SK-N-MC (cell line): ENCODE data around the gene FLRT1.

Source experiments
- DNase-seq: peaks from one replicate; pipeline ENCODE4 v3.0.0-alpha.2; 2011; ENCODE audit warnings: low read depth, low spot score
- H3K27ac ChIP-seq: fragments of 200-600 bp; sonication (generic); 2 replicates; pipeline ENCODE4 v1.5.1; 2016; ENCODE audit warnings: mixed run types
- H3K36me3 ChIP-seq: fragments of 200-600 bp; sonication (generic); 2 replicates; pipeline ENCODE4 v1.6.1; 2017; ENCODE audit warnings: antibody characterized with exemption, low read length, mixed read lengths; ENCODE audit not compliant: insufficient read depth
- H3K4me3 ChIP-seq: fragments of 200-600 bp; sonication (generic); 2 replicates; pipeline ENCODE4 v1.5.1; 2016
- H3K9ac ChIP-seq: fragments of 200-600 bp; sonication (generic); 2 replicates; pipeline ENCODE4 v1.8.0; 2017; ENCODE audit warnings: mixed run types, mixed read lengths; ENCODE audit not compliant: insufficient read length
- H3K9me3 ChIP-seq: fragments of 200-600 bp; sonication (generic); 2 replicates; pipeline ENCODE4 v1.6.1; 2017; ENCODE audit warnings: low read depth, mild to moderate bottlenecking, antibody characterized with exemption, low read length, moderate library complexity, mixed read lengths
- EZH2 ChIP-seq: fragments of 200-600 bp; sonication (generic); IDR thresholded peaks from one replicate; pipeline ENCODE4 v1.6.1; 2017; ENCODE audit warnings: antibody characterized with exemption
- FOXP2 ChIP-seq: optimal IDR thresholded peaks from 2 replicates; pipeline ENCODE3; 2011; ENCODE audit warnings: mild to moderate bottlenecking, moderate library complexity; ENCODE audit not compliant: insufficient read depth; ENCODE audit errors: extremely low read length, control extremely low read depth
- POLR2AphosphoS5 ChIP-seq: IDR thresholded peaks from 2 replicates; pipeline ENCODE4 v1.6.1; 2012; ENCODE audit warnings: mild to moderate bottlenecking, low read depth, low read length, borderline replicate concordance

Gene FLRT1

DNA sequence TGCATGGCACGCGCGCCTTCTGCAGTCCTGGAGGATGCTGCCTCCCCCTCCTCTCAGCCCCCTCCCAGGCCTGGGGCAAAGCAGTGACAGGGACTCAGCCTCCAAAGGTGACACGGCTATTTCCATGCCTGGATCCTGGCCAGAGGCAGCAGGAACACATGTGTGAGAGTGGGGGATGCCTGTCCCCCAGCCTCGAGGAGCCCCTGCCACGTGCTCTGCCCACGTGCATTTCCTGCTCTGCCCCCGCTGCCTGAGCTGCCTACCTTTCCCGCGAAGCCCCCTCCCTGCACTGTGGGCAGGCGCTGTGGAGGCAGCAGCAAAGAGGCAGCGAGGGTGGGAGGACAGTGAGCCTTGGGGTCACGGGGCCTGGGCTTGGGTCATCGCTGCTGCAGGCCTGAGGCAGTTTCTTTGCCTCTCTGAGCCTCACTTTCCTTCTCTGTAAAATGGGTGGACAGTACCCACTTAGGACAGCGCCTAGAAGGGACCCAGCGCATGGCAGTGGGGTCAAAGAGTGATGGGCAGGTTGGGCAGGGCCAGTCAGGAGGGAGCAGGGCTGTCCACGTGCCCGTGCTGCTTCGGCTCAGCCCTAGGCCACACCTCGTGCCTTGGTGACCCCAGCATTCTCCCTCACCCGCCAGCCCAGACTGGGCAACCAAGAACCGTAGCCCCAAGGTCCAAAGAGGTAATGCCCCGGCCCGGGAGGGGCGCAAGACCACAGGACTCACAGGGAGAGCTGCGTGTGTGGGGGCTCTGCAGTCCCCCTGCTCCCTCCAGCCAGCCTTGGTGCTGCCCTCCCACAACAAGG lies 48.6 kb downstream of the FLRT1 start:
- no peak for DNase-seq
- no peak overlapping the region for H3K4me3 ChIP-seq

DNA sequence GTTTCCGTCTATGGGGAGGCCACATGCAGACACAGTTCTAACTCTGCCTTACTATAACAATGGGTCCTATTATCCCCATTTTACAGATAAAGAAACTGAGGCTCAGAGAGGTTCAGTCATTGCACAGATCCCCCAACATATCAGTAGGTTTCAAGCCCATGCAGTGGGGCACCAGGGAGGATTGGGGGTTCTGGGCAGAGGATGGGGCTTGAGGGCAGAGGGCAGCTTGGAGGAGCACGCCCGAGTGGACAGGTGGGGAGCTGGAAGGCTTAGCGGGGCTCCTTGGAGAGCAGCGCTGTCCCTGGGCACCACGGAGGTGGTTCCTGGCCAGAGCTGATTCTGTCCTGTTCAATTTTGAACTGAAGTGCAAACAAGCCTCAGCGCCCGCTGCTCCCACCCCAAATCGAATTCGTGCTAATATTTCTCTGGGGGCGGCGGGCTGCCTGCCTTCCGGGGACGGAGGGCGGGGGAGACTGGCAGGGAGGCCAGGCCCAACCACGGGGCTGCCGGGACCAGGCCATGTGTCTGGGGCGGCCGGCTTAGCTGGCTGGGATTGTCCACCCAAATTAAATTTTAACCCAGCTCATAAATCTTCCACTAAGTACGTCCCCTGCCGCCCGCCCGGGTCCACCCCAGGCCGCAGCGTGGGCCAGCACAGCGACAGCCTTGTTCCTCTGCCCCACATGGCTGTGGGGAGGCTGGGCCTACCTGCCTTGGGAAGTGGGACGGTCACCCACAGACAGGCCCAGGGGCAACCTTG lies 49.4 kb downstream of the FLRT1 start:
- DNase-seq: no peak
- Histone ChIP-seq H3K36me3 (no peaks in the 10 kb centered on the region), H3K4me3 (no peak overlapping the region), H3K9ac (no peak overlapping the region), H3K27ac (no peak overlapping the region), H3K9me3 (no peaks in the 10 kb centered on the region)
- TF ChIP-seq POLR2AphosphoS5 (no peak), FOXP2 (no peak), EZH2 (no peak)

More for the DNA sequence above, 48.6 kb downstream of the FLRT1 start:
- H3K36me3 ChIP-seq: no peaks in the 10 kb centered on the region
- no peak overlapping the region for H3K27ac ChIP-seq
- no peak overlapping the region for H3K9ac ChIP-seq
- no peaks in the 10 kb centered on the region for H3K9me3 ChIP-seq
- no peak for TF ChIP-seq EZH2
- TF ChIP-seq FOXP2: no peak
- no peak for TF ChIP-seq POLR2AphosphoS5
